Activated CD4-positive, alpha-beta T cell treated with anti-CD3 and anti-CD28 coated beads for 24 hours (primary cell): ENCODE measurements around the gene NECTIN1.

Source experiments
- DNase-seq, 2 donors: peaks; one replicate each; pipeline ENCODE4 v3.0.0-alpha.2; 2020; ENCODE audit warnings: low read depth in 2 of 2

The NECTIN1 gene

GRCh38 chr11:119692540-119692820 is 36.5 kb downstream of the NECTIN1 start:
- no peak for DNase-seq

GRCh38 chr11:119691701-119692539 is 37.1 kb downstream of the NECTIN1 start:
- DNase-seq, result no peak

GRCh38 chr11:119691020-119691666 is 37.9 kb downstream of the NECTIN1 start:
- no peak for DNase-seq

GRCh38 chr11:119689302-119689701 is 39.7 kb downstream of the NECTIN1 start:
- DNase-seq, result no peak

GRCh38 chr11:119688356-119688755 is 40.6 kb downstream of the NECTIN1 start:
- DNase-seq, result no peak

GRCh38 chr11:119687373-119688046 is 41.5 kb downstream of the NECTIN1 start:
- no peak for DNase-seq

- no peak for DNase-seq
Observed at GRCh38 chr11:119686177-119686882, 42.7 kb downstream of the NECTIN1 start.

- no peak for DNase-seq
Observed at GRCh38 chr11:119685111-119685746, 43.8 kb downstream of the NECTIN1 start.

GRCh38 chr11:119684361-119685110 is 44.5 kb downstream of the NECTIN1 start:
- DNase-seq, result no peak

GRCh38 chr11:119683783-119684182 is 45.2 kb downstream of the NECTIN1 start:
- no peak for DNase-seq

- no peak for DNase-seq
Observed at GRCh38 chr11:119681361-119681910, 47.6 kb downstream of the NECTIN1 start.

- DNase-seq, result no peak
Observed at GRCh38 chr11:119680541-119681360, 48.2 kb downstream of the NECTIN1 start.

- no peak for DNase-seq
Observed at GRCh38 chr11:119679346-119679745, 49.7 kb downstream of the NECTIN1 start.

- no peak for DNase-seq
Observed at GRCh38 chr11:119678351-119678750, 50.6 kb downstream of the NECTIN1 start.

- DNase-seq, result no peak
Observed at GRCh38 chr11:119677840-119678239, 51.2 kb downstream of the NECTIN1 start.

- DNase-seq, result no peak
Observed at GRCh38 chr11:119676461-119677020, 52.5 kb downstream of the NECTIN1 start.

- peak in 1 of 2 donors; percentile 12 for DNase-seq
Observed at GRCh38 chr11:119673759-119674336, 55.2 kb downstream of the NECTIN1 start.

GRCh38 chr11:119673052-119673758 is 55.8 kb downstream of the NECTIN1 start:
- no peak for DNase-seq
